HG02798 (cell line): ENCODE measurements around the gene MYH16.
"Not testable (repeated sequence)": the region's sequence is repeated elsewhere in the genome, so short reads cannot be mapped to it uniquely, and the experiment has no call there.

Experiments
- ATAC-seq: cut with Tn5 transposase; IDR thresholded peaks from one replicate; pipeline ENCODE4 v1.9.1; 2021; ENCODE audit warnings: mild to moderate bottlenecking; ENCODE audit not compliant: unreplicated experiment, poor library complexity

MYH16 gene

GRCh38 chr7:99340659-99341058 is 68.0 kb downstream of the MYH16 start:
- ATAC-seq, result no peak

- no peak for ATAC-seq
These were observed 71.5 kb downstream of the MYH16 start for GRCh38 chr7:99344061-99344647.

GRCh38 chr7:99350641-99351040 is 78.0 kb downstream of the MYH16 start:
- ATAC-seq, result not testable (repeated sequence)

GRCh38 chr7:99352247-99352646 is 79.6 kb downstream of the MYH16 start:
- no peak for ATAC-seq

GRCh38 chr7:99355098-99355497 is 82.5 kb downstream of the MYH16 start:
- no peak for ATAC-seq

- ATAC-seq, result no peak
These were observed 85.3 kb downstream of the MYH16 start for GRCh38 chr7:99357701-99358490.

- ATAC-seq, result not testable (repeated sequence)
These were observed 85.9 kb downstream of the MYH16 start for GRCh38 chr7:99358521-99358920.

GRCh38 chr7:99359465-99360154 is 87.0 kb downstream of the MYH16 start:
- ATAC-seq, result no peak
